Osteoblast (primary cell): ENCODE data around the gene UNC13C. TPM values are rescaled to one million over a fixed set of nuclear protein-coding genes. Genes with fewer than 3 reads are reported as not detected.

Source experiments
- DNase-seq: peaks from one replicate; pipeline ENCODE4 v3.0.0; 2011; ENCODE audit warnings: low spot score, mixed read lengths; ENCODE audit not compliant: insufficient read length; ENCODE audit errors: missing footprints
- H2AFZ ChIP-seq: 2 replicates; pipeline ENCODE4 v1.6.0; 2011; ENCODE audit warnings: mild to moderate bottlenecking, low read length
- H3K27ac ChIP-seq: 2 replicates; pipeline ENCODE4 v1.5.1; 2011; ENCODE audit warnings: mild to moderate bottlenecking, low read depth, low read length, moderate library complexity
- H3K27me3 ChIP-seq: 2 replicates; pipeline ENCODE4 v1.6.0; 2012; ENCODE audit warnings: mild to moderate bottlenecking, control low read depth, inconsistent platforms, low read length, moderate library complexity; ENCODE audit not compliant: insufficient read depth
- H3K36me3 ChIP-seq: 2 replicates; pipeline ENCODE4 v1.5.1; 2011; ENCODE audit warnings: mild to moderate bottlenecking, low read length, control low read depth, moderate library complexity; ENCODE audit not compliant: insufficient read depth
- H3K4me1 ChIP-seq: 2 replicates; pipeline ENCODE4 v1.5.1; 2011; ENCODE audit warnings: mild to moderate bottlenecking, low read length, control low read depth, moderate library complexity; ENCODE audit not compliant: insufficient read depth
- H3K4me2 ChIP-seq: 2 replicates; pipeline ENCODE4 v1.6.0; 2011; ENCODE audit warnings: mild to moderate bottlenecking, low read length; ENCODE audit not compliant: insufficient read depth
- H3K4me3 ChIP-seq: fragments of 200-600 bp; sonication (generic); 3 replicates; pipeline ENCODE4 v1.5.1; 2012; ENCODE audit warnings: mild to moderate bottlenecking, low read length, inconsistent platforms; ENCODE audit not compliant: insufficient read depth
- H3K79me2 ChIP-seq: 2 replicates; pipeline ENCODE4 v1.6.0; 2012; ENCODE audit warnings: mild to moderate bottlenecking, low read length, control low read depth, inconsistent platforms; ENCODE audit not compliant: insufficient read depth
- H3K9me3 ChIP-seq: 2 replicates; pipeline ENCODE4 v1.5.1; 2011; ENCODE audit warnings: low read depth, low read length, control low read depth
- H4K20me1 ChIP-seq: 2 replicates; pipeline ENCODE4 v1.6.0; 2012; ENCODE audit warnings: mild to moderate bottlenecking, low read length, control low read depth; ENCODE audit not compliant: insufficient read depth
- total RNA-seq: library from RNA; depleted of rRNA; stranded (reverse); fragments of >200 nt; gene quantifications from 2 replicates; pipeline ENCODE4 v1.2.3, GENCODE V29; 2012
- TF ChIP-seq, protein P1 (sequence below): IDR thresholded peaks from 2 replicates; pipeline ENCODE4 v1.5.1; 2011; ENCODE audit warnings: mild to moderate bottlenecking, low read depth, low read length, moderate library complexity; ENCODE audit errors: extremely low read depth

Gene UNC13C
- total RNA-seq, 1 donor = not detected

DNA sequence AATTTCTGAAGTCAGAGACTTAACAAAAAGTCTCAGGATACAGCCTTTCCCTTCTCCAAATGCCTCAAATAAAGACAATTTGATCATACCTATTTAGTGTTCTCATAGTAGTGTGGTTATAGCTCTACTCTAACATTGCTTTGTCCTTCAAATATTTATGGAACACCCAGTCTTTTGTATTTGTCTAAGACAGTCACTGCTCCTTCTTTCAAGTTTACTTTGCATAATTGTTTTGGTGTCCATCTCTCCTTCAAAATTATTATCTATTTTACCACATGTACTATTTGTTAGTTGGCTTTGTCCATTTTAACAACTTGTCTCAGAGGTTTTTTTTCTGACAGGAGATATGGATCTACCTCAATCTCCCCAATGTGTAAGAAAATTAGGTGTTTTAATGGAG lies 118.8 kb downstream of the UNC13C start:
- no peak for DNase-seq
- Histone ChIP-seq H2AFZ (no peak overlapping the region), H3K4me1 (no peaks in the 10 kb centered on the region), H3K36me3 (no peaks in the 10 kb centered on the region), H3K79me2 (no peaks in the 10 kb centered on the region), H3K9me3 (no peaks in the 10 kb centered on the region), H4K20me1 (no peaks in the 10 kb centered on the region), H3K27me3 (no peaks in the 10 kb centered on the region), H3K4me3 (no peak overlapping the region), H3K27ac (no peak overlapping the region), H3K4me2 (no peak overlapping the region)
- TF ChIP-seq, protein P1, sequence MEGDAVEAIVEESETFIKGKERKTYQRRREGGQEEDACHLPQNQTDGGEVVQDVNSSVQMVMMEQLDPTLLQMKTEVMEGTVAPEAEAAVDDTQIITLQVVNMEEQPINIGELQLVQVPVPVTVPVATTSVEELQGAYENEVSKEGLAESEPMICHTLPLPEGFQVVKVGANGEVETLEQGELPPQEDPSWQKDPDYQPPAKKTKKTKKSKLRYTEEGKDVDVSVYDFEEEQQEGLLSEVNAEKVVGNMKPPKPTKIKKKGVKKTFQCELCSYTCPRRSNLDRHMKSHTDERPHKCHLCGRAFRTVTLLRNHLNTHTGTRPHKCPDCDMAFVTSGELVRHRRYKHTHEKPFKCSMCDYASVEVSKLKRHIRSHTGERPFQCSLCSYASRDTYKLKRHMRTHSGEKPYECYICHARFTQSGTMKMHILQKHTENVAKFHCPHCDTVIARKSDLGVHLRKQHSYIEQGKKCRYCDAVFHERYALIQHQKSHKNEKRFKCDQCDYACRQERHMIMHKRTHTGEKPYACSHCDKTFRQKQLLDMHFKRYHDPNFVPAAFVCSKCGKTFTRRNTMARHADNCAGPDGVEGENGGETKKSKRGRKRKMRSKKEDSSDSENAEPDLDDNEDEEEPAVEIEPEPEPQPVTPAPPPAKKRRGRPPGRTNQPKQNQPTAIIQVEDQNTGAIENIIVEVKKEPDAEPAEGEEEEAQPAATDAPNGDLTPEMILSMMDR = no peak

DNA sequence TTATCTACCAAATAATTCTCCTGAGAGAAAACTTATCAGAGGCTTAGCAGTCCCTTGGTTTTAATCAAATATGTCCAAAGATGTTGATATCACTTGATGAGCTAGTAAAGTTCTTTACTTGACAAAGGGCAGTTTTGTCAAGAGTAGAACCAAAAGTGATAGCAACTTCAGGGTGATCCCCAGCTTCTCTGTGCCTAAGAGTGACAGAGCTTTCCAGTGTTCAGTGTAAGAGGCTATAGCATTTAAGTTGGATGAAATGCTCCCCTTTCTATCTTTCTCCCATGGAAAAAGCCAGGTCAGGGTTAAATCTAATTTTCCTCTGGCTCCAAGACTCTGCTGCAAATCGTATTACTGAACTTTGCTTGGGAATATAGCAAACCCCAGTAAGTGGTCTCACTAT lies 120.8 kb downstream of the UNC13C start:
- Histone ChIP-seq H3K79me2 (no peaks in the 10 kb centered on the region), H3K27me3 (no peaks in the 10 kb centered on the region)

DNA sequence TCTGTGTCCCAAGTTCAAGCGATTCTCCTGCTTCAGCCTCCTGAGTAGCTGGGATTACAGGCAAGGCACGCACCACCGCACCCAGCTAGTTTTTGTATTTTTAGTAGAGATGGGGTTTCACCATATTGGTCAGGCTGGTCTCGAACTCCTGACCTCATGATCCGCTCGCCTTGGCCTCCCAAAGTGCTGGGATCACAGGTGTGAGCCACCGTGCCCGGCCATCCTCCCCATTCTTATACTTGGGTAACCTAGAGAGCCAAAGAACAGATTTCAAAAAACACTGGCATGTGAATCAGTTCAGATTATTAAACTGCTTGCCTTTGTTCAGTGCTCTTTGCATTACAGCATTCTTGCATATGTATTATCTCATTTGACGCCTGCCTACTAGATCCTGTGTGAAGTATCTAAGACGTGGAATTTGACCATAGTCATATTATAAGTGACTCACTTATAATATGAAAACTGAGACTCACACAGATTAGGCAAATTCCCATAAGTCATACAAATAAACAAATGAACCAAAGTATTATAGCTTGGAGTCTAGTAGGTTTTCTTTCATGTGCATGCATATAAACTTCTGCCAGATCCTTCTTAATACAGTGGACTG lies 123.5 kb downstream of the UNC13C start:
- H4K20me1 ChIP-seq = no peaks in the 10 kb centered on the region
- no peak for DNase-seq
- no peak overlapping the region for H2AFZ ChIP-seq
- no peak overlapping the region for H3K4me3 ChIP-seq
- H3K4me2 ChIP-seq = no peak overlapping the region
- no peaks in the 10 kb centered on the region for H3K36me3 ChIP-seq
- no peaks in the 10 kb centered on the region for H3K4me1 ChIP-seq
- TF ChIP-seq, protein P1 = no peak
- H3K27ac ChIP-seq = no peak overlapping the region
- H3K79me2 ChIP-seq = no peaks in the 10 kb centered on the region
- no peaks in the 10 kb centered on the region for H3K27me3 ChIP-seq
- no peaks in the 10 kb centered on the region for H3K9me3 ChIP-seq

More for the DNA sequence above, 120.8 kb downstream of the UNC13C start:
- no peak overlapping the region for H3K27ac ChIP-seq
- no peak overlapping the region for H2AFZ ChIP-seq
- H3K36me3 ChIP-seq = no peaks in the 10 kb centered on the region
- H3K4me2 ChIP-seq = no peak overlapping the region
- no peak overlapping the region for H3K4me3 ChIP-seq
- no peak for DNase-seq
- H4K20me1 ChIP-seq = no peaks in the 10 kb centered on the region
- no peaks in the 10 kb centered on the region for H3K9me3 ChIP-seq
- no peaks in the 10 kb centered on the region for H3K4me1 ChIP-seq
- TF ChIP-seq, protein P1 = no peak

DNA sequence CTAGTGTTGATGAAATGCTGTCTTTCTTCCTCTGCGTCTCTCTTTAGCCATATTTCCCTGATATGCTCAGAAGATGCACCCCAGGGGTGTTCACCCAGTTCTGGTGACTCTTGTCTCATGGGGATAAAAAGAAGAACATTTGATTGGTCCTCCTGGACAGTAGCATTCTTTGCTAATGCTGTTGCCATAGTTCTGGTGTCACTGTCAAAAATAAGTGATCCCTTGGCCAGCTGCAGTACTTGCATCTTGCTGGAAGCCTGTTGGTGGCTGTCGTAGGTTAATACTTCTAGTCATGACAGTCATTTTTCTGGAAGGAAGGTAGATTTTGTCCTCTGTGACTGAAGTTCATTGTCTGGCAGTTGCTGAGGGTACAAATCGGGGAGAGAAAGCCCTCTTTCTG lies 124.5 kb downstream of the UNC13C start:
- Histone ChIP-seq H3K4me1 (no peaks in the 10 kb centered on the region), H3K36me3 (no peaks in the 10 kb centered on the region), H3K27me3 (no peaks in the 10 kb centered on the region), H2AFZ (no peak overlapping the region), H3K4me2 (no peak overlapping the region), H4K20me1 (no peaks in the 10 kb centered on the region), H3K27ac (no peak overlapping the region), H3K4me3 (no peak overlapping the region), H3K9me3 (no peaks in the 10 kb centered on the region), H3K79me2 (no peaks in the 10 kb centered on the region)
- DNase-seq = no peak
- TF ChIP-seq, protein P1 = no peak
